Epidermal melanocyte (primary cell): ENCODE measurements around the gene NFE2L3.
A peak's percentile ranks its signal among the peaks of the same experiment; 100 is the strongest.
"Not testable (repeated sequence)": the region's sequence is repeated elsewhere in the genome, so short reads cannot be mapped to it uniquely, and the experiment has no call there.

Source experiments
- DNase-seq: peaks from one replicate; pipeline ENCODE4 v3.0.0; 2011; ENCODE audit warnings: low spot score; ENCODE audit not compliant: insufficient read length

NFE2L3 gene

GRCh38 chr7:26151953-26152781 is at the start of gene NFE2L3:
Gene NFE2L3 (plus strand): TSS chr7:26152198. CDS start chr7:26152499, 301 bp downstream.
- peak; percentile 24 for DNase-seq

GRCh38 chr7:26103596-26103995 is 48.4 kb upstream of the NFE2L3 start:
- DNase-seq: no peak

GRCh38 chr7:26105236-26105635 is 46.8 kb upstream of the NFE2L3 start:
- no peak for DNase-seq

GRCh38 chr7:26105931-26106330 is 46.1 kb upstream of the NFE2L3 start:
- DNase-seq: no peak

GRCh38 chr7:26112203-26112740 is 39.7 kb upstream of the NFE2L3 start:
- no peak for DNase-seq

GRCh38 chr7:26115650-26116049 is 36.3 kb upstream of the NFE2L3 start:
- DNase-seq: no peak

- DNase-seq: no peak
These were observed 34.7 kb upstream of the NFE2L3 start for GRCh38 chr7:26117142-26117807.

GRCh38 chr7:26117970-26118369 is 34.0 kb upstream of the NFE2L3 start:
- no peak for DNase-seq

- DNase-seq: no peak
These were observed 29.3 kb upstream of the NFE2L3 start for GRCh38 chr7:26122745-26123144.

GRCh38 chr7:26124775-26125174 is 27.2 kb upstream of the NFE2L3 start:
- DNase-seq: not testable (repeated sequence)

GRCh38 chr7:26127411-26127810 is 24.6 kb upstream of the NFE2L3 start:
- DNase-seq: no peak

- no peak for DNase-seq
These were observed 20.9 kb upstream of the NFE2L3 start for GRCh38 chr7:26131056-26131589.

GRCh38 chr7:26135076-26135475 is 16.9 kb upstream of the NFE2L3 start:
- no peak for DNase-seq

- DNase-seq: no peak
These were observed 16.4 kb upstream of the NFE2L3 start for GRCh38 chr7:26135551-26135950.

- no peak for DNase-seq
These were observed 15.2 kb upstream of the NFE2L3 start for GRCh38 chr7:26136831-26137230.

- DNase-seq: no peak
These were observed 11.6 kb upstream of the NFE2L3 start for GRCh38 chr7:26140380-26140779.

GRCh38 chr7:26141077-26141476 is 10.9 kb upstream of the NFE2L3 start:
- no peak for DNase-seq

GRCh38 chr7:26143298-26144048 is 8.5 kb upstream of the NFE2L3 start:
- no peak for DNase-seq

- DNase-seq: no peak
These were observed 7.6 kb upstream of the NFE2L3 start for GRCh38 chr7:26144184-26145080.

- DNase-seq: no peak
These were observed 6.8 kb upstream of the NFE2L3 start for GRCh38 chr7:26145238-26145637.
